SU-DHL-6 (cell line): ENCODE results near the gene ANP32A.
"Not testable (repeated sequence)": the region's sequence is repeated elsewhere in the genome, so short reads cannot be mapped to it uniquely, and the experiment has no call there.

Experiments
- H2AFZ ChIP-seq: fragments of 200-600 bp; sonication (generic); 2 replicates; pipeline ENCODE4 v1.6.1; 2014; ENCODE audit warnings: low read depth, mild to moderate bottlenecking, moderate library complexity, mixed read lengths, antibody characterized with exemption, low read length; ENCODE audit not compliant: severe bottlenecking
- H3F3A ChIP-seq: fragments of 200-600 bp; shearing (Covaris generic); 2 replicates; pipeline ENCODE4 v1.6.0; 2016; ENCODE audit warnings: antibody characterized with exemption, mild to moderate bottlenecking; ENCODE audit not compliant: insufficient read depth
- H3K27ac ChIP-seq: fragments of 200-600 bp; sonication (generic); 2 replicates; pipeline ENCODE4 v1.5.1; 2016; ENCODE audit warnings: low read depth, mild to moderate bottlenecking, low read length, moderate library complexity, mixed read lengths
- H3K27me3 ChIP-seq: fragments of 200-600 bp; sonication (generic), shearing (Covaris generic); 2 replicates; pipeline ENCODE4 v1.6.0; 2014; ENCODE audit warnings: mild to moderate bottlenecking, low read length
- H3K36me3 ChIP-seq: fragments of 200-600 bp; sonication (generic); 2 replicates; pipeline ENCODE4 v1.6.1; 2014; ENCODE audit warnings: mild to moderate bottlenecking, low read length, mixed read lengths
- H3K4me2 ChIP-seq: fragments of 300-600, 200-600 bp; shearing (Covaris generic), sonication (generic); 2 replicates; pipeline ENCODE4 v1.6.0; 2014; ENCODE audit warnings: low read length, low read depth, mild to moderate bottlenecking; ENCODE audit not compliant: poor library complexity, severe bottlenecking
- H3K4me3 ChIP-seq: fragments of 200-600 bp; sonication (generic); 2 replicates; pipeline ENCODE4 v1.5.1; 2014; ENCODE audit warnings: antibody characterized with exemption, low read length, mild to moderate bottlenecking, mixed read lengths; ENCODE audit not compliant: insufficient read depth, poor library complexity, severe bottlenecking
- H3K79me2 ChIP-seq: fragments of 200-600 bp; sonication (generic); 2 replicates; pipeline ENCODE4 v1.6.1; 2014; ENCODE audit warnings: mild to moderate bottlenecking, low read length, moderate library complexity; ENCODE audit not compliant: insufficient read depth
- H3K9ac ChIP-seq: fragments of 200-600 bp; sonication (generic); 2 replicates; pipeline ENCODE4 v1.7.0; 2014; ENCODE audit warnings: mild to moderate bottlenecking, low read length
- H3K9me2 ChIP-seq: fragments of 200-600 bp; sonication (generic); replicated peaks from 2 replicates; pipeline ENCODE4 v1.6.1; 2014; ENCODE audit warnings: low read length; ENCODE audit not compliant: insufficient read depth
- H3K9me3 ChIP-seq: fragments of 200-600 bp; sonication (generic); 2 replicates; pipeline ENCODE4 v1.6.1; 2014; ENCODE audit warnings: low read length, mixed read lengths; ENCODE audit not compliant: insufficient read depth
- H4K20me1 ChIP-seq: fragments of 200-600 bp; sonication (generic); 2 replicates; pipeline ENCODE4 v1.6.1; 2014; ENCODE audit warnings: low read depth, mild to moderate bottlenecking, antibody characterized with exemption, low read length, moderate library complexity, mixed read lengths
- CTCF ChIP-seq: fragments of 200-600 bp; sonication (generic); IDR thresholded peaks from one replicate; pipeline ENCODE4 v1.5.1; 2017; ENCODE audit warnings: antibody characterized with exemption, mild to moderate bottlenecking, low read length, moderate library complexity; ENCODE audit not compliant: insufficient read depth, poor library complexity, severe bottlenecking
- EZH2phosphoT487 ChIP-seq: fragments of 200-600 bp; sonication (generic), shearing (Covaris generic); conservative IDR thresholded peaks from 2 replicates; pipeline ENCODE4 v1.6.1; 2018; ENCODE audit warnings: mild to moderate bottlenecking, antibody characterized with exemption, low read length, moderate library complexity, mixed read lengths

ANP32A gene

GRCh38 chr15:68765602-68766368, 54.9 kb downstream of the ANP32A start:
- no peak for TF ChIP-seq EZH2phosphoT487
- TF ChIP-seq CTCF = no peak
- Histone ChIP-seq H3K9ac (no peak overlapping the region), H3K4me3 (no peak overlapping the region), H3K9me3 (no peaks in the 10 kb centered on the region), H3K36me3 (no peaks in the 10 kb centered on the region), H3K79me2 (no peaks in the 10 kb centered on the region), H3K27me3 (no peaks in the 10 kb centered on the region), H3K9me2 (no peaks in the 10 kb centered on the region), H4K20me1 (no peaks in the 10 kb centered on the region), H3K27ac (no peak overlapping the region), H3F3A (no peaks in the 10 kb centered on the region), H2AFZ (no peak overlapping the region), H3K4me2 (no peak overlapping the region)

- Histone ChIP-seq H3K79me2 (no peaks in the 10 kb centered on the region), H3K9ac (no peak overlapping the region), H3F3A (no peaks in the 10 kb centered on the region), H3K27ac (no peak overlapping the region), H3K9me2 (no peaks in the 10 kb centered on the region), H3K4me2 (no peak overlapping the region), H3K4me3 (no peak overlapping the region), H3K27me3 (no peaks in the 10 kb centered on the region), H4K20me1 (no peaks in the 10 kb centered on the region), H3K36me3 (no peaks in the 10 kb centered on the region), H2AFZ (no peak overlapping the region), H3K9me3 (no peaks in the 10 kb centered on the region)
- TF ChIP-seq CTCF (no peak), EZH2phosphoT487 (no peak)
Measured at GRCh38 chr15:68764090-68764489, 56.6 kb downstream of the ANP32A start.

GRCh38 chr15:68763063-68763462, 57.6 kb downstream of the ANP32A start:
- no peak for TF ChIP-seq CTCF
- no peak for TF ChIP-seq EZH2phosphoT487
- H2AFZ ChIP-seq = no peak overlapping the region

GRCh38 chr15:68759982-68760579, 60.6 kb downstream of the ANP32A start:
- H3K27me3 ChIP-seq, H3K36me3 ChIP-seq, H3K79me2 ChIP-seq, H3K9me3 ChIP-seq, H3F3A ChIP-seq, H3K4me2 ChIP-seq, H3K9me2 ChIP-seq, H2AFZ ChIP-seq, H3K27ac ChIP-seq, H4K20me1 ChIP-seq, H3K9ac ChIP-seq, H3K4me3 ChIP-seq: not testable (repeated sequence)

More at GRCh38 chr15:68763063-68763462, 57.6 kb downstream of the ANP32A start:
- Histone ChIP-seq H3F3A (no peaks in the 10 kb centered on the region), H3K9me2 (no peaks in the 10 kb centered on the region), H3K4me2 (no peak overlapping the region), H3K79me2 (no peaks in the 10 kb centered on the region), H3K27me3 (no peaks in the 10 kb centered on the region), H4K20me1 (no peaks in the 10 kb centered on the region), H3K9me3 (no peaks in the 10 kb centered on the region), H3K36me3 (no peaks in the 10 kb centered on the region), H3K27ac (no peak overlapping the region), H3K9ac (no peak overlapping the region), H3K4me3 (no peak overlapping the region)
